Head of caudate nucleus (tissue), 42 donors: ENCODE measurements around the gene PSMB7.

Experiments
- DNase-seq, 42 donors: peaks; one replicate each; pipeline versions ENCODE4 v3.0.0 to v3.0.0-alpha.2; 2020 to 2021; ENCODE audit warnings: mixed read lengths in 7 of 42
- intact Hi-C: fragments of 100-400 bp; cut with DNase I; formaldehyde crosslinking; loops from one replicate; pipeline ENCODE4 v1.15.0; 2022

PSMB7 gene

GRCh38 chr9:124390794-124391658, 24.2 kb downstream of the PSMB7 start:
- intact Hi-C loops, result no loop called here
- no peak for DNase-seq

GRCh38 chr9:124389146-124389939, 25.9 kb downstream of the PSMB7 start:
- intact Hi-C loops, result no loop called here
- peak in 15 of 42 donors; percentile 10 to 74 (median 34) for DNase-seq

GRCh38 chr9:124388275-124389048, 26.8 kb downstream of the PSMB7 start:
- intact Hi-C loops, result no loop called here
- no peak for DNase-seq

GRCh38 chr9:124386201-124386600, 29.0 kb downstream of the PSMB7 start:
- intact Hi-C loops, result no loop called here
- DNase-seq, result no peak

- intact Hi-C loops, result no loop called here
Measured at GRCh38 chr9:124385623-124386022, 29.6 kb downstream of the PSMB7 start.

GRCh38 chr9:124384846-124385245, 30.4 kb downstream of the PSMB7 start:
- intact Hi-C loops, result no loop called here
- no peak for DNase-seq

More at GRCh38 chr9:124385623-124386022, 29.6 kb downstream of the PSMB7 start:
- no peak for DNase-seq

- DNase-seq, result no peak
- intact Hi-C loops, result no loop called here
Measured at GRCh38 chr9:124384210-124384609, 31.0 kb downstream of the PSMB7 start.

- intact Hi-C loops, result no loop called here
- DNase-seq, result no peak
Measured at GRCh38 chr9:124381170-124381945, 33.9 kb downstream of the PSMB7 start.

GRCh38 chr9:124377551-124378406, 37.5 kb downstream of the PSMB7 start:
- intact Hi-C loops, result no loop called here
- no peak for DNase-seq

- DNase-seq, result no peak
- intact Hi-C loops, result no loop called here
Measured at GRCh38 chr9:124376329-124376728, 38.9 kb downstream of the PSMB7 start.

- intact Hi-C loops, result no loop called here
- DNase-seq, result no peak
Measured at GRCh38 chr9:124375726-124376125, 39.5 kb downstream of the PSMB7 start.

- intact Hi-C loops, result no loop called here
- DNase-seq, result no peak
Measured at GRCh38 chr9:124373851-124374250, 41.4 kb downstream of the PSMB7 start.

- DNase-seq, result no peak
- intact Hi-C loops, result no loop called here
Measured at GRCh38 chr9:124373386-124373785, 41.9 kb downstream of the PSMB7 start.

GRCh38 chr9:124372038-124372437, 43.2 kb downstream of the PSMB7 start:
- intact Hi-C loops, result no loop called here
- DNase-seq, result no peak

- DNase-seq, result no peak
- intact Hi-C loops, result no loop called here
Measured at GRCh38 chr9:124370896-124371582, 44.2 kb downstream of the PSMB7 start.

- no peak for DNase-seq
- intact Hi-C loops, result no loop called here
Measured at GRCh38 chr9:124369231-124369797, 45.9 kb downstream of the PSMB7 start.

- intact Hi-C loops, result no loop called here
- DNase-seq, result no peak
Measured at GRCh38 chr9:124368692-124369091, 46.5 kb downstream of the PSMB7 start.
